GM18502 (cell line): Measurements from ENCODE around the gene DOCK3.
"Not testable (repeated sequence)": the region's sequence is repeated elsewhere in the genome, so short reads cannot be mapped to it uniquely, and the experiment has no call there.

ENCODE experiments used
- ATAC-seq: cut with Tn5 transposase; IDR thresholded peaks from one replicate; pipeline ENCODE4 v1.9.1; 2021; ENCODE audit warnings: mild to moderate bottlenecking; ENCODE audit not compliant: unreplicated experiment, poor library complexity

The DOCK3 gene

DNA sequence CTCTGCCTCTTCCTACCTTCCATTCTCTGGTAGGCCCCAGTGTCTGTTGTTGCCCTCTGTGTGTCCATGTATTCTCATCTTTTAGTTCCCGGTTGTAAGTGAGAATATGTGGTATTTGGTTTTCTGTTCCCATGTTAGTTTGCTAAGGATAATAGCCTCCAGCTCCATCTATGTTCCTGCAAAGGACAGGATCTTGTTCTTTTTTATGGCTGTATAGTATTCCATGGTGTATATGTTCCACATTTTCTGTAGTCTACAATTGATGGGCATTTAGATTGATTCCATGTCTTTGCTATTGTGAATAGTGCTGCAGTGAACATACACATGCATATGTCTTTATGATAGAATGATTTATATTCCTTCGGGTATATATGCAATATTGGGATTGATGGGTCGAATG, 107.0 kb downstream of the DOCK3 start:
- not testable (repeated sequence) for ATAC-seq

DNA sequence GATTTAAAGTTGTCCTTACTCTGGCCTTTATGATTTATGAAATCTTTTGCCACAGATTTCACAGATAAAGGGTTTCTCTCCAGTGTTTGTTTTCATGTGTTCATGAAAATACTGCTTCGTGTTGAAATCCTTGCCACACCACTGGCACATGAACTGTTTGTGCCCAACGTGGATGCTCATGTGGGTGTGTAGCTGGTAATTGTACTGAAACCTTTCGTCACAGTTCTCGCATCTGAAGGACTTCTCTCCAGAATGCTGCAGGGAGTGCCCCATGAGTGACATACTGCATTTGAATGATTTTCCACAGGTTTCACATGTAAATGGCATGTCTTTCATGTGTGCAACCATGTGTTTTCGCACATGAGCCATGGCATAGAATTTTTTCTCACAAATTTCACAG, 111.9 kb downstream of the DOCK3 start:
- no peak for ATAC-seq

DNA sequence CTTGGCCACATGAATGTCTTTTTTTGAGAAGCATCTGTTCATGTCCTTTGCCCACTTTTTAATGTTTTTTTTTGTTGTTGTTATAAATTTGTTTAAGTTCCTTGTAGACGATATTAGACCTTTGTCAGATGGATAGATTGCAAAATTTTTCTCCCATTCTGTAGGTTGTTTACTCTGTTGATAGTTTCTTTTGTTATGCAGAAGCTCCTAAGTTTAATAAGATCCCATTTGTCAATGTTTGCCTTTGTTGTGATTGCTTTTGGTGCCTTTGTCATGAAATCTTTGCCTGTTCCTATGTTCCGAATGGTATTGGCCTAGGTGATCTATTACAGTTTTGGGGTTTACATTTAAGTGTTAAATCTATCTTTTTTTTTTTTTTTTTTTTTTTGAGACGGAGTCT, 116.2 kb downstream of the DOCK3 start:
- ATAC-seq: not testable (repeated sequence)

DNA sequence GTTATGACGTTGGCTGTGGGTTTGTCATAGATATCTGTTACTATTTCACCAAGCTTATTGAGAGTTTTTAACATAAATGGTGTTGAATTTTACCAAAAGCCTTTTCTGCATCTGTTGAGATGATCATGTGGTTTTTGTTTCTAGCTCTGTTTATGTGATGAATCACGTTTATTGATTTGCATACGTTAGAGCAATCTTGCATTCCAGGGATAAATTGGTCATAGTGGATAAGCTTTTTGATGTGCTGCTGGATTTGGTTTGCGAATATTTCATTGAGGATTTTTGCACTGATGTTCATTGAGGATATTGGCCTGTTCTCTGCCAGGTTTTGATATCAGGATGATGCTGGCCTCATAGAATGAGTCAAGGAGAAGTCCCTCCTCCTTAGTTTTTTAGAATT, 117.8 kb downstream of the DOCK3 start:
- ATAC-seq: no peak

DNA sequence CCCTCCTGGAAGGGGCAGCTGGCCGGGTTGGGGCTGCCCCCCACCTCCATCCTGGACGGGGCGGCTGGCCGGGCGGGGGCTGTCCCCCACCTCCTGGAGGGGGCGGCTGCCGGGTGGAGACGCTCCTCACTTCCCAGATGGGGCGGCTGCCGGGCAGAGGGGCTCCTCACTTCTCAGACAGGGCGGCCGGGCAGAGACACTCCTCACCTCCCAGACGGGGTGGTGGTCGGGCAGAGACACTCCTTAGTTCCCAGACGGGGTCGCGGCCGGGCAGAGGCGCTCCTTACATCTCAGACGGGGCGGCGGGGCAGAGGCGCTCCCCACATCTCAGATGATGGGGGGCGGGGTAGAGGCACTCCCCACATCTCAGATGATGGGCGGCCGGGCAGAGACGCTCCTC, 129.1 kb downstream of the DOCK3 start:
- not testable (repeated sequence) for ATAC-seq

DNA sequence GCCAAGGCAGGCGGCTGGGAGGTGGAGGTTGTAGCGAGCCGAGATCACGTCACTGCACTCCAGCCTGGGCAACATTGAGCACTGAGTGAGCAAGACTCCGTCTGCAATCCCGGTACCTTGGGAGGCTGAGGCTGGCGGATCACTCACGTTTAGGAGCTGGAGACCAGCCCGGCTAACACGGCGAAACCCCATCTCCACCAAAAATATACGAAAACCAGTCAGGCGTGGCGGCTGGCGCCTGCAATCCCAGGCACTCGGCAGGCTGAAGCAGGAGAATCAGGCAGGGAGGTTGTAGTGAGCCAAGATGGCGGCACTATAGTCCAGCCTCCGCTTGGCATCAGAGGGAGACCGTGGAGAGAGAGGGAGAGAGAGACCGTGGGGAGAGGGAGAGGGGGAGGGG, 129.6 kb downstream of the DOCK3 start:
- ATAC-seq: not testable (repeated sequence)

DNA sequence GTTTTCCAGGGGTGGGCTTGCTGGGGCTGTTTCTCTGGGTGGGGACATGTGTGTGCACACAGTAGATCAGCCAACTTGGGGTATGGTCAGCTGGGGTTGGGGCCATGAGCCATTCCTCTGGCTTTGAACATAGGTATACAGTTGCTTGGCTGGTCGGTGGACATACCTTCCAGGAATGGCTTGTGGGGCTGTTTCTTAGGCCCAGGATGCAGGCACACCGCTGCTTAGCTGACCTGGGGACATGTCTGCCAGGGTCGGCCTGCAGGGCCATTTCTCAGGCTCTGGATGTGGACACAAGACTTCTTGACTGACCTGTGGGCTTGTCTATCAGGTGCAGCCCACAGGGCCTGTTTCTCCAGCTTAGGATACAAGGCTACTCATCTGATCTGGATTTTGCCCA, 130.6 kb downstream of the DOCK3 start:
- no peak for ATAC-seq

DNA sequence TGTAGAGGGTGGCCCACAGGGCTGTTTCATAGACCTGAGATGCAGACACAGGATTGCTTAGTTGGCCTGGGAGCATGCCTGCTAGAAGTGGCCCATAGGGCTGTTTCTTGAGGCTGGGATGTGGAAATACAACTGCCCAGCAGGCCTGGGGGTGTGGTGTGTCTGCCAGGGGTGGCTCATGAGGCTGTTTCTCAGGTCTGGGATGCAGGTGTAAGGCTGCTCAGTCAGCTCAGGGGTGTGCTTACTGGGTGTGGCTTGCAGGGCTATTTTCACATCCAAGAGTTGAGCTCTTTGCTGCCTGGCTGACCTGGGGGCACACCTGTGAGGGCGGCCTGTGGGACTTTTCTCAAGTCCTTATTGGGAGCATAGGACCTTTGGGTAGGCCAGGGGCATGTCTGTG, 131.3 kb downstream of the DOCK3 start:
- no peak for ATAC-seq

DNA sequence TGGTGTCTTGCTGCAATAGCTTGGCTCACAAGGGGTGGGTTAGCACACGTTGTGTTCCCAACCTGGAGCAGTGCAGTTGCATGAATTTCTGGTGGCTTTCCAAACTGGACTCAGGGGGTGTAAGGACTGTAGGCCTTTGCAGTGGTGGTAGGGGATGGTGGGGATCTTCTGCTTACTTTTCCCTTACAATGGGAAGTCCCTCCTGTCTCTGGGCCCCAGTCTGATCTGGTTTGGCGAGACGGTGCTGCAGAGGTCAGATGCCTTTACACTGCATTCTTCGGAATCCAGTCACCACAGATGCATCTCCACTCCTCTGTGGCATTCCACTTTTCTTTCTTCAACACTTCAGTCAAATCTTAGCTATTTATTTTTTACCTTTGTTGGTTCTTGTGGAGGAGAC, 132.1 kb downstream of the DOCK3 start:
- no peak for ATAC-seq

DNA sequence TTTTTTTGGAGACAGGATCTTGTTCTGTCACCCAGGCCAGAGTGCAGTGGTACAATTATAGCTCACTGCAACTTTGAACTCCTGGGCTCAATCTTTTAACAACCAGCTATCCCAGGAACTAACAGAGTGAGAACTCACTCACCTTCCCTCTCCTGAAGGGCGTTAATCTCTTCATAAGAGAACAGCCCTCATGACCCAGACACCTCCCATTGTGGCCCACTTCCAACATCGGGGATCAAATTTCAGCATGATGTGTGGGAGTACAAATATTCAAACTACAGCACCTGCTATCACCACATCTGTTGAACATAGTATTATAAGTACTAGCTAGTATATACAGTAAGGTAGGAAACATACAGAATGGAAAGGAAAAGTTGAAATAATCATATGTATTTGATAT, 132.5 kb downstream of the DOCK3 start:
- no peak for ATAC-seq

DNA sequence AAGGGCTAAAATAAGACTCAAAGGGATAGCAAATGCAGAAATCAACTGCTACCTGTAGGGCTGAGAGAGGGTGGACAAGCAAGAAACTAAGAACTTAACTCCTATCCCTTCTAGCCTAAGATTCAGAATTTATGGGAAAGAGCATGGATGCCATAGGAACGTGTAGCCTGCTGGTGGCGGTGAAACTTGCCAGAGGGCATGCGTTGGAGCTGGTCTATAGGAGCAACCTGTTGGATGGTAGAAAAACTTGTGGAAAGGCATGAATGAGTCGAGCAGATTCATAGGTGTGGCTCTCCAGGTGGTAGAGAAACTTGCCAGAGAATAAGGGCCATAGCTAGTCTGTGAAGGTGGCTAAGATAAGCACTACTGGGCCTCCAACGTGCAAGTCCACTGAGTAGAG, 137.2 kb downstream of the DOCK3 start:
- ATAC-seq: no peak

DNA sequence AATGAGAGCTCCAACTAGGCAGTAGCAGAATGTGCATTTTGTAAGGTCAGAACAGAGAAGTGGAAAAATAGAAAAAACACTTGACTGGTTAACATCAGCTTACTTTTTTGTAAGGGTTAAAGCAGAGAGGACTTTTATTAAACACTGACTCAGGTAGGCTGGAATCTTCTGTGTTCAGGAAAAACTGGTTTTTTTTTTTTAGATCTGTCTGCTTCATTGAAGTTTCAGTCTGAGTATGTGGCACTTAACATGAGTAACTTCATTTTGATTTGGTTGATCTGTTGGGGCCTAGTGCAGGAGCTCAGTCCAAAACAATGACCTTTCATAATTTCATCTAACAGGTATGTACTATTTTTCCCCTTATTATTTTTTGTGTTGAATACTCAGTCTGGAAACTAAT, 141.1 kb downstream of the DOCK3 start:
- ATAC-seq: no peak

DNA sequence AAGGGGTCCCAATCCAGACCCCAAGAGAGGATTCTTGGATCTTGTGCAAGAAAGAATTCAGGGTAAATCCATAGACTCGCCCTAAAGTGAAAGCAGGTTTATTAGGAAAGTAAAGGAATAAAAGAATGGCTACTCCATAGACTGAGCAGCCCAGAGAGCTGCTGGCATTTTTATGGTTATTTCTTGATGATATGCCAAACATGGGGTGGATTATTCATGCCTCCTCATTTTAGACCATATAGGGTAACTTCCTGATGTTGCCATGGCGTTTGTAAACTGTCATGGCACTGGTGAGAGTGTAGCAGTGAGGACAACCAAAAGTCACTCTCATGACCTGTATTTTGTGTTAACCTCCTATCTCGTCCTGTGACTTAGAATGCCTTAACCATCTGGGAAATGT, 142.2 kb downstream of the DOCK3 start:
- no peak for ATAC-seq

DNA sequence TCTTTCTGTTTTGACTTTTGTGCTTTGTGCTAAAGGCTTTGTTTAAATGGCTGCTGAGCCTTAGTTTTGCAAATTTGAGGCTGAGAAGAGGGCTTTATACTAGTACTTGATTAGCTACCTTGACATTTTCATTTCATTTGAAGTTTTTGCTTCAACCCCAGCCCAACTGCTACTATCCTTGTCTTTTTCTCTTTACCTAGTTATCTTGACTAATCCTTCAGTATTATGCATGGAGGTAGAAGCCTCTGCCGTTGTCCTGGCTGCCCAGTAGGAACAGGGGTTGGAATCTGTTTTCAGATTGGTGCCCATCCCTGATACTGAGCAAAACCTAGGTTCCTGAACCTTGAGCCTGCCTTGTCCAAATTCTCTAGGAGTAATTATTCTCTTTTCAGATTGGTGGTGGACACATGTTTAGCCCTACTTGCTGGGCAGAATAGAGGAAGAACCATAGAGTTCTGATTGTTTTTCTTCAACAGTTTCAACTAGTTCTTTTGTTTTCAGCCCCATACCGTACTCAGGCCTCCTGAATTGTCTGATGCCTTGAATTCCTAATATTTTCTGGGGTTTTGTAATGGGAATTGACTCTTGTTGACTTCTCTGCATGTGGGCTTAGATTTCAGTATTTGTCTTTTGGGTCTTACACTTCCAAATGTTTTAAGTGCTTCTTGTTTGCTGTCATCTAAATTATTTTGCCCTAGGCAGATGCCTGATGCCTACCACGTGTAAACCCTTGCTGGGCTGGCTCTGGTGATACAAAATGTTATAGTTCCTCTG, 143.2 kb downstream of the DOCK3 start:
- ATAC-seq: no peak

DNA sequence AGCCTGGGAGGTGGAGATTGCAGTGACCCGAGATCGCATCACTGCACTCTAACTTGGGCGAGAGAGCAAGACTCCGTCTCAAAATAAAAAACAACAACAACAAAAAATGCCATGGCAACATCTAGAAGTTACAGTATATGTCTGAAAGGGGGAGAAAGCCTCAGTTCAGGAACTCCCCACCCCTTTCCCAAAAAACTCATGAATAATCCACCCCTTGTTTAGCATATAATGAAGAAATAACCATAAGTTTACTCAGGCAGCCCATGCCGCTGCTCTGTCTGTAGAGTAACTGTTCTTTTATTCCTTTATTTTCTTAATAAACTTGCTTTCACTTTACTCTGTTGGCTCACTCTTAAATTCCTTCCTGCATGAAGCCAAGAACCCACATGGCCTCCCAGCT, 145.2 kb downstream of the DOCK3 start:
- ATAC-seq: no peak

DNA sequence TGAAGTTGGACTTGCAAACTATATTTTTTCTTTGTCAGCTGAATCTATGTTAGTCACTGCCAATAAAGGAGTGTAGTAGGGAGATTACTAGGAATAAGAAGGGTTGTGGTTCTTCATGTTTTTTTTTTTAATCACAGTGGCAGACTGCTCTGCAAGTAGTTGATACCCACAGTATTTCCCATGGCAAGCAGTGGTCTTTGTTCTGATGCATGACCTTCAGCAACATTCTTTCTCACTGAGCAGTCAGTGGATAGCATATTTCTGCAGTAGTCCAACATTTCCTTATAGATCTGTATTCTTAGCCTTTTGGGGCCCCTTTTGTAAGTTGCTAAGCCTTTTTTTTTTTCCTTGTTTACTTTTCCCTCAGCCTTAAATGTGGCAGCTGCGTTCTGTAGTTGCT, 151.1 kb downstream of the DOCK3 start:
- no peak for ATAC-seq

DNA sequence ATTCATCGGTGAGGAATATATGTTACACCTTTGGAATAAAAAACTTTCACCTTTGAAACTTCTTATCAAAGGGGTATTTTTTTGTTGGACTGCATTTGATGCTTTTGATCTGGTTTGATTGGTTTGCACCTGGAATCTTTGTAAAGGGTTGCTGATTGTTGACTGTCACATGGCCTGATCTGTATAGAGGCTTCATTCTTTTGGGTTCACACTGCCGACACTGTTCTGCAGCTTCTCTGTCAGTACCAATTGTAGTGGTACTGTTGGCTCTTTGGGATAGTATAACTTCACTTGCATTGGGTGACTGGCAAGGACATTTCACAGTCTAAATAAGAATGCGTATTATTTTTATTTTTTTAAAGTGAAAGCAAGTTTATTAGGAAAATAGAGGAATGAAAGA, 155.7 kb downstream of the DOCK3 start:
- ATAC-seq: no peak

DNA sequence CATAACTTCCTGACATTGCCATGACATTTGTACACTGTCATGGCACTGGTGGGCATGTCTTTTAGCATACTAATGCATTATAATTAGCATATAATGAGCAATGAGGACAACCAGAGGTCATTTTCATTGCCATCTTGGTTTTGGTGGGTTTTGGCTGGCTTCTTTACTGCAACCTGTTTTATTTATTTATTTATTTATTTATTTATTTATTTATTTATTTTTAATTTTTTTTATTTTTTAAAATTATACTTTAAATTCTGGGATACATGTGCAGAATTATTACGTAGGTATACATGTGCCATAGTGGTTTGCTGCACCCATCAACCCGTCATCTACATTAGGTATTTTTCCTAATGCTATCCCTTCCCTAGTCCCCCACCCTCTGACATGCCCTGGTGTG, 156.3 kb downstream of the DOCK3 start:
- ATAC-seq: not testable (repeated sequence)

DNA sequence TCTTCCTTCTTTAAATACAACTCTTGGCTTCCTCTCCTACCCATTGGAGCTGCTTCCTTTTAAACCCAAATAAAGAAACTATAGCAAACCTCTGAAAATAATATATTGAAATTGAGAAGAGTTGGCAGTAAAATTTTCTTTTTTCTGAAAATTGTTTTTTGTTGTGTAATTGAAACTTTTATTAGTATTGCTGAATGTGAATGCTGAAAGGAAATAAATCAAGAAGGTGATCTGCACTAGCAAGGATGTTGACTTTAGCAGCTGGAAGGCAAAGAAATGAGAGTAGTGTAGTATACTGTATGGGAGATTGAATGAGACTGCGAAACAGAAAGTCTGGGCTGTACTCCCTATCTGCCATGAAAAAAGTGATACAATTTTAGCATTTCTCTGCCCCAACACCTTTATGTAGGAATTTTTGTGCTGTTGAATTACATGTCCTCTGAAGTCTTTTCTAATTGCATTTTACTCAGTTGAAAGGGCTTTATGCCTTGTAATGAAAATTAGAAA, 166.3 kb downstream of the DOCK3 start:
- ATAC-seq: no peak

DNA sequence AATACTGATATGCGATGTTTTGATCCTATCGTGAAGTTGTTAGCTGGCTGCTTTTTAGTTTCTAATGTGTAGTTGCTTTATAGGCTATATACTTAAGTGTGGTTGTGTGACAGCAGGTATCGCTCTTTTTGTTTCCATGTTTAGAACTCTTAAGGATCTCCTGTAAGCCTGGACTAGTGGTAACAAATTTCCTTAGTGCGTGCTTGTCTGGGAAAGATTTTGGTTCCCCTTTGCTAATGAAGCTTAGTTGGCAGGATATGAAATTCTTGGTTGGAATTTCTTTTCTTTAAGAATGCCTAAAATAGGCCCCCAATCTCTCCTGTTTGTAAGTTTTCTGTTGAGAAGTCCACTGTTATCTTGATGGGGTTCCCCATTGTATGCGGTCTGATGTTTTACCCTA, 173.6 kb downstream of the DOCK3 start:
- no peak for ATAC-seq

DNA sequence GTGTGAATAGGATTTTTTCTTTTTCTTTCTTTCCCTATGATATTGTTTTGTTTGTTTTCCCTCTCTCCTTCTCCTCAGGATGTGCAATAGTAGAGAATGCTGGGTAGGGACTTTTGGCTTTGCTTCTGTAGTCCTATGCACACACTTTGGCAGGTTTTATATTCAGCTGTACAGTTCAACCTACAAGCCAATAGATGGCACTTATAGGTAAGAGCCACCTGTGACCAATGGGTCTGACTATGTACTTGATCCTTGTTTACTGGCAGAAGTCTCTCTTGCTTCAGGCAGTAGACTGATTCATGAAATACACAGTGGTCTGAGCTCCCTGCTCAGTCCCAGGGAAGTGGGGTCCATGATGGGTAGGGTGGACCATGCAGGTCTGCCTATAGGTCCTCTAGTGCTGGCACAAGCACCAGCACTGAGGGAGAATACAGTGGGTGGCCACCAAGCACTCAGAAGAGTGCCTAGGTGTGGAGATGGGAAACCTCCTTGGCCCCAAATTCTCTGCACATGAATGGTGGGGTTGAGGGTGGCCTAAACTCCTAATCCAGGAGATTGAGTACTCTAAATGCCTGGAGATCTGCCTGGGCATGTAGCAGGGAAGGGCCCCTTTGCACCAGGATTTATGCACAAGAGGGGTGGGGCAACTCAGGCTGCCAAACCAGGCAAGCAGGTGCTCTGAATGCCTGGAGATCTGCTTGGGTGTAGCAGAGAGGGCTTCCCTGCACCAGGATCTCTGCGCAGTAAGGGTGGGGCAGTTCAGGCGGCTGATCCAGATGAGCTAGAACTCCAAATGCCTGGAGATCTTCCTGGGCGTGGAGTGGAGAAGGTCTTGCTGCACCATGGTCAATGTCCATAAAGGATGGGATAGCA, 176.1 kb downstream of the DOCK3 start:
- ATAC-seq: no peak
